Thyroid gland (tissue), 4 donors: Measurements from ENCODE around the gene SLC25A19. TPM values are rescaled to one million over a fixed set of nuclear protein-coding genes. Genes with fewer than 3 reads are reported as not detected.
A peak's percentile ranks its signal among the peaks of the same experiment; 100 is the strongest.
"Not testable (repeated sequence)": the region's sequence is repeated elsewhere in the genome, so short reads cannot be mapped to it uniquely, and the experiment has no call there.

Source experiments
- DNase-seq, 2 donors: peaks; one replicate each; pipeline ENCODE4 v3.0.0-alpha.2; 2019
- H3K27ac ChIP-seq, 3 donors: fragments of 200-600 bp; sonication (generic); 1 replicate in 2 of 3; 2 replicates in 1 of 3; pipeline ENCODE4 v1.5.1; 2016 to 2019; ENCODE audit warnings: mild to moderate bottlenecking in 1 of 3, moderate library complexity in 1 of 3
- H3K27me3 ChIP-seq: fragments of 200-600 bp; sonication (generic); one replicate; pipeline ENCODE4 v1.5.1; 2019
- H3K36me3 ChIP-seq, 2 donors: fragments of 200-600 bp; sonication (generic); one replicate each; pipeline ENCODE4 v1.5.1; 2016 to 2019
- H3K4me1 ChIP-seq, 2 donors: fragments of 200-600 bp; sonication (generic); one replicate each; pipeline ENCODE4 v1.5.1; 2017 to 2019
- H3K4me3 ChIP-seq, 3 donors: fragments of 200-600 bp; sonication (generic); replicated peaks in 1 of 3; 1 replicate in 2 of 3; 2 replicates in 1 of 3; pipeline ENCODE4 v1.5.1; 2016; ENCODE audit warnings: mild to moderate bottlenecking in 1 of 3
- H3K9me3 ChIP-seq: fragments of 200-600 bp; sonication (generic); one replicate; pipeline ENCODE4 v1.5.1; 2017
- CTCF ChIP-seq, 6 experiments: fragments of 200-600 bp in 3 of 6; fragments of 450-650 bp in 3 of 6; sonication (generic) in 3 of 6; IDR thresholded peaks; one replicate each; pipeline ENCODE4 v1.5.1; 2016 to 2019; ENCODE audit warnings: antibody characterized with exemption in 6 of 6, mild to moderate bottlenecking in 2 of 6, inconsistent platforms in 1 of 6, moderate library complexity in 1 of 6
- POLR2A ChIP-seq, 2 donors: fragments of 450-650 bp; IDR thresholded peaks; one replicate each; pipeline ENCODE4 v1.6.1; 2017; ENCODE audit warnings: antibody characterized with exemption in 2 of 2, mild to moderate bottlenecking in 2 of 2, moderate library complexity in 1 of 2
- WGBS, 2 donors: methylation state at CpG; one replicate each; pipeline ENCODE4 v1.1.5; 2017; 5-methylcytosine and 5-hydroxymethylcytosine counted together
- intact Hi-C: fragments of 100-400 bp; cut with DNase I; formaldehyde crosslinking; loops from one replicate; pipeline ENCODE4 v1.15.1; 2023
- total RNA-seq, 4 donors: library from RNA; depleted of rRNA; stranded (reverse); fragments of >200 nt; gene quantifications; one replicate each; pipeline ENCODE4 v1.2.3, GENCODE V29; 2016

Gene SLC25A19
- total RNA-seq, 4 donors from 2014 or later, result 2.1 to 14.3 (median 12.7) TPM

GRCh38 chr17:75263055-75263454 lies 26.2 kb downstream of the SLC25A19 start:
- H3K36me3 ChIP-seq, result peaks cover 12 to 23% of the 10 kb centered on the region in 2 donors
- intact Hi-C loops, result no loop called here

GRCh38 chr17:75262112-75262606 lies 27.1 kb downstream of the SLC25A19 start:
- Histone ChIP-seq H3K27ac (peak overlapping the region; percentile 92 to 97 (median 96)), H3K27me3 (no peaks in the 10 kb centered on the region), H3K36me3 (peaks cover 12 to 23% of the 10 kb centered on the region in 2 donors), H3K4me3 (peak overlapping the region; percentile 19 to 99 (median 76)), H3K4me1 (peaks cover 19 to 24% of the 10 kb centered on the region in 2 donors), H3K9me3 (no peaks in the 10 kb centered on the region)
- TF ChIP-seq POLR2A (IDR thresholded peaks at IDR 0.05) (no peak), CTCF (IDR thresholded peaks at IDR 0.05) (no peak)
- peak in 1 of 2 donors; percentile 17 for DNase-seq
- intact Hi-C loops, result no loop called here
- 0 to 3% methylated on average over 5 to 13 of the region's 23 CpGs for WGBS, 2 donors

More at GRCh38 chr17:75263055-75263454, 26.2 kb downstream of the SLC25A19 start:
- 95 to 96% methylated on average over 4 of the region's 4 CpGs for WGBS, 2 donors
- Histone ChIP-seq H3K4me3 (no peak overlapping the region), H3K27me3 (no peaks in the 10 kb centered on the region), H3K27ac (no peak overlapping the region), H3K9me3 (no peaks in the 10 kb centered on the region), H3K4me1 (peaks cover 19 to 24% of the 10 kb centered on the region in 2 donors)
- no peak for TF ChIP-seq CTCF (IDR thresholded peaks at IDR 0.05)
- TF ChIP-seq POLR2A (IDR thresholded peaks at IDR 0.05), result no peak
- DNase-seq, result no peak

GRCh38 chr17:75261336-75262111 lies 27.7 kb downstream of the SLC25A19 start, which contains the start of the genes GGA3 and MRPS7:
TSS of gene GGA3 (minus strand) at chr17:75261606. CDS start at chr17:75261587, 19 bp downstream.
TSS of gene MRPS7 (plus strand) at chr17:75261879. CDS start at chr17:75261901, 22 bp downstream.
- WGBS, 2 donors, result 0% methylated on average over 18 to 19 of the region's 69 CpGs
- Histone ChIP-seq H3K27me3 (no peaks in the 10 kb centered on the region), H3K27ac (peak within 1 kb of the TSS; percentile 92 to 97 (median 96)), H3K9me3 (no peaks in the 10 kb centered on the region), H3K36me3 (peaks cover 12 to 18% of the 10 kb centered on the region in 2 donors), H3K4me1 (peaks cover 19 to 24% of the 10 kb centered on the region in 2 donors), H3K4me3 (peak within 1 kb of the TSS; percentile 43 to 99 (median 76))
- intact Hi-C loops, result no loop called here
- DNase-seq, result peak; percentile 95 to 96
- TF ChIP-seq CTCF (IDR thresholded peaks at IDR 0.05) (peak in 1 of 6 experiments; percentile 19), POLR2A (IDR thresholded peaks at IDR 0.05) (peak; percentile 3 to 71)

GRCh38 chr17:75260641-75261335 lies 28.4 kb downstream of the SLC25A19 start:
- intact Hi-C loops, result no loop called here
- no peaks in the 10 kb centered on the region for H3K9me3 ChIP-seq
- H3K27me3 ChIP-seq, result no peaks in the 10 kb centered on the region
- H3K4me1 ChIP-seq, result peaks cover 19 to 24% of the 10 kb centered on the region in 2 donors
- H3K4me3 ChIP-seq, result peak overlapping the region; percentile 43 to 99 (median 76)
- peak overlapping the region; percentile 92 to 97 (median 96) for H3K27ac ChIP-seq
- no peak for DNase-seq
- 1 to 5% methylated on average over 12 to 18 of the region's 31 CpGs for WGBS, 2 donors
- no peak for TF ChIP-seq CTCF (IDR thresholded peaks at IDR 0.05)
- TF ChIP-seq POLR2A (IDR thresholded peaks at IDR 0.05), result no peak
- H3K36me3 ChIP-seq, result peaks cover 6 to 11% of the 10 kb centered on the region in 2 donors

GRCh38 chr17:75257228-75257627 lies 32.0 kb downstream of the SLC25A19 start:
- H3K27ac ChIP-seq, H3K36me3 ChIP-seq, intact Hi-C loops, H3K4me3 ChIP-seq, H3K27me3 ChIP-seq, DNase-seq, H3K9me3 ChIP-seq: not testable (repeated sequence)
- peaks cover 14 to 17% of the 10 kb centered on the region in 2 donors for H3K4me1 ChIP-seq
- WGBS, 2 donors, result 44 to 51% methylated on average over 2 of the region's 2 CpGs

GRCh38 chr17:75255954-75256698 lies 33.1 kb downstream of the SLC25A19 start:
- H3K4me3 ChIP-seq, H3K36me3 ChIP-seq, H3K9me3 ChIP-seq, H3K27ac ChIP-seq, DNase-seq, intact Hi-C loops, H3K27me3 ChIP-seq: not testable (repeated sequence)
- WGBS, 2 donors, result 80 to 88% methylated on average over 11 of the region's 11 CpGs
- peaks cover 12 to 17% of the 10 kb centered on the region in 2 donors for H3K4me1 ChIP-seq
